WI38 (cell line): ENCODE data around the gene SEMA5A.

Experiments used
- H3K4me3 ChIP-seq: 2 replicates; pipeline ENCODE4 v1.5.1; 2011; ENCODE audit warnings: low read depth, mild to moderate bottlenecking, control low read depth, low read length
- TF ChIP-seq, protein P1 (sequence below): IDR thresholded peaks from 2 replicates; pipeline ENCODE4 v1.5.1; 2012; ENCODE audit warnings: low read depth, mild to moderate bottlenecking, control low read depth, low read length

The SEMA5A gene

GRCh38 chr5:9182899-9183695, 362.8 kb downstream of the SEMA5A start:
- H3K4me3 ChIP-seq = no peak overlapping the region
- TF ChIP-seq, protein P1, sequence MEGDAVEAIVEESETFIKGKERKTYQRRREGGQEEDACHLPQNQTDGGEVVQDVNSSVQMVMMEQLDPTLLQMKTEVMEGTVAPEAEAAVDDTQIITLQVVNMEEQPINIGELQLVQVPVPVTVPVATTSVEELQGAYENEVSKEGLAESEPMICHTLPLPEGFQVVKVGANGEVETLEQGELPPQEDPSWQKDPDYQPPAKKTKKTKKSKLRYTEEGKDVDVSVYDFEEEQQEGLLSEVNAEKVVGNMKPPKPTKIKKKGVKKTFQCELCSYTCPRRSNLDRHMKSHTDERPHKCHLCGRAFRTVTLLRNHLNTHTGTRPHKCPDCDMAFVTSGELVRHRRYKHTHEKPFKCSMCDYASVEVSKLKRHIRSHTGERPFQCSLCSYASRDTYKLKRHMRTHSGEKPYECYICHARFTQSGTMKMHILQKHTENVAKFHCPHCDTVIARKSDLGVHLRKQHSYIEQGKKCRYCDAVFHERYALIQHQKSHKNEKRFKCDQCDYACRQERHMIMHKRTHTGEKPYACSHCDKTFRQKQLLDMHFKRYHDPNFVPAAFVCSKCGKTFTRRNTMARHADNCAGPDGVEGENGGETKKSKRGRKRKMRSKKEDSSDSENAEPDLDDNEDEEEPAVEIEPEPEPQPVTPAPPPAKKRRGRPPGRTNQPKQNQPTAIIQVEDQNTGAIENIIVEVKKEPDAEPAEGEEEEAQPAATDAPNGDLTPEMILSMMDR = no peak

GRCh38 chr5:9176641-9177040, 369.2 kb downstream of the SEMA5A start:
- H3K4me3 ChIP-seq = no peak overlapping the region
- TF ChIP-seq, protein P1 = no peak

DNA sequence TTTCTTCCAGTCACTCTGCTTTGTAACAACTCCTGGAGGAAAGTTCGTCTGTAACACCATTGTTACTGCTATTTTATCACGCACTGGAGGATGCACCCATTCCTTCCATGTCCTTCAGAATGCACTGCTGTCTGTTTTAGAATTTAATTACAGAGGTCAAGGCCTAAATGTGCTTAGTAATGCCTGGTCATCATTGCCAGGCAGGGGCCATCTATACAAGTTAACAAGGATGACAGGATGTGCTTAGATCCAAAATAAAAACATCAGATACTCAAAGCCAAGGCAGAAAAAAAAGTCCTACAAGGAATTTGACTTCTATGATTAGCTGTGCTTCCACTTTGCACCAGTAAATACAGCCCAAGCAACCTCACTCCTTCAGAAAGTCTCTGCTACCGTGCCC, 371.4 kb downstream of the SEMA5A start:
- TF ChIP-seq, protein P1 = no peak
- H3K4me3 ChIP-seq = no peak overlapping the region

- H3K4me3 ChIP-seq = no peak overlapping the region
- TF ChIP-seq, protein P1 = no peak
These were observed 372.4 kb downstream of the SEMA5A start for GRCh38 chr5:9173281-9174048.

DNA sequence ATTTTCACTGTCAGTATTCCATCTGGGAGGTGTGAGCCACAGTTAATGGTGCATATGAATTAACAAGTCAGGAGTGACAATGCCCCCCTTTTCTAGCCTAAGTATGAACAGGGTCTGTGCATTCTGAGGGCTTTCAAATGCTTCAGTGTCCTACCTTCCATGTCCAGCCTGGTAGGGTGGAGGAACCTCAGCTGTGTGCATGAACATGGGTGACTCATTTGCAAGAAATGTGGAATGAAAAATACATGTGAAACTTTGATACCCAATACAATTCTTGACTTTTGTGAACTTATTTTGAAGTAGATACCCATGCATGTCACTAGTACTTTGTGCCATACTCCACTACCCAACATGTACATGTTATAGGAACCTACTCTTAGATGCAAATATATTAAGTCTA, 375.8 kb downstream of the SEMA5A start:
- H3K4me3 ChIP-seq = no peak overlapping the region
- TF ChIP-seq, protein P1 = no peak

- TF ChIP-seq, protein P1 = no peak
These were observed 376.3 kb downstream of the SEMA5A start for GRCh38 chr5:9169557-9169902.

More at GRCh38 chr5:9169557-9169902, 376.3 kb downstream of the SEMA5A start:
- no peak overlapping the region for H3K4me3 ChIP-seq
